Pancreas (tissue), 10 donors: ENCODE data around the gene PACS1. TPM values are rescaled to one million over a fixed set of nuclear protein-coding genes. Genes with fewer than 3 reads are reported as not detected.

Experiments used
- ATAC-seq, 4 donors: fragments of 200-7000 bp; cut with Tn5 transposase; one replicate each; pipeline versions ENCODE4 v1.8.0 to v1.9.1; 2020; ENCODE audit warnings: mild to moderate bottlenecking in 4 of 4, moderate library complexity in 4 of 4
- DNase-seq, 6 donors: peaks; one replicate each; pipeline ENCODE4 v3.0.0-alpha.2; 2020
- FAIRE-seq: peaks from 2 replicates; lab custom pipeline; 2012; peaks lifted over from hg19 to GRCh38; lab: Jason Lieb, UNC
- H3K27ac ChIP-seq, 4 donors: fragments of 200-600 bp; sonication (generic); 1 replicate in 3 of 4; 2 replicates in 1 of 4; pipeline versions ENCODE4 v1.5.0 to v1.8.0; 2020
- H3K27me3 ChIP-seq, 4 donors: fragments of 200-600 bp; one replicate each; pipeline ENCODE4 v1.8.0; 2021
- H3K36me3 ChIP-seq, 3 donors: fragments of 200-600 bp; sonication (generic) in 1 of 3; one replicate each; pipeline versions ENCODE4 v1.5.0 to v1.8.0; 2020 to 2021
- H3K4me1 ChIP-seq, 3 donors: fragments of 200-600 bp; one replicate each; pipeline ENCODE4 v1.8.0; 2021
- H3K4me3 ChIP-seq, 4 donors: fragments of 200-600 bp; sonication (generic) in 2 of 4; one replicate each; pipeline versions ENCODE4 v1.5.0 to v1.8.0; 2020 to 2021
- H3K9me3 ChIP-seq, 4 donors: fragments of 200-600 bp; one replicate each; pipeline ENCODE4 v1.8.0; 2021
- WGBS, 2 donors: extraction: QIAGEN DNeasy Blood & Tissue Kit; methylation state at CpG; one replicate each; pipeline ENCODE4 v1.1.7; 2013; 5-methylcytosine and 5-hydroxymethylcytosine counted together
- intact Hi-C, 3 donors: fragments of 100-400 bp; cut with DNase I; formaldehyde crosslinking; loops; one replicate each; pipeline versions ENCODE4 v1.11.1 to v1.14.2; 2022
- polyA plus RNA-seq, 2 donors: library from polyadenylated mRNA; stranded (reverse); fragments of 200-250 nt; gene quantifications; one replicate each; pipeline ENCODE4 v1.2.3, GENCODE V29; 2013
- total RNA-seq, 6 donors: library from RNA; stranded (reverse); fragmentation: NEBNext Ultra II Directional in 4 of 6; extraction: Animal tissue kit (Norgen Biotek cat#: 25700) in 4 of 6; gene quantifications; one replicate each; pipeline versions ENCODE4 v1.2.1 to v1.2.4, GENCODE V29; 2021 to 2023
- TF ChIP-seq, protein P1 (sequence below), 4 donors: fragments of 200-600 bp; sonication (generic) in 3 of 4; IDR thresholded peaks; one replicate each; pipeline versions ENCODE4 v1.5.0 to v1.8.0; 2021; ENCODE audit warnings: antibody characterized with exemption in 4 of 4
- donor health status: healthy with polysubstance abuse.
- donor health status: DM: no; HTN: no; CAD: no; lungs with moderate emphysema.
- donor health status: DM: no; HTN: no; CAD: no.
- donor health status: control.
- donor health status: control.
- donor health status: Bipolar disorder and iron deficiency.
- donor health status: DM: yes; HTN: yes; CAD: no.
- donor health status: DM: no; HTN: no; CAD: no.
- donor health status: DM: no; HTN: no; CAD: no.
- donor health status: DM: yes; HTN: yes; CAD: no.

PACS1 gene
- total and polyA plus RNA-seq, 8 donors: 16.9 to 61.0 (median 27.3) TPM

GRCh38 chr11:66293352-66293751, 223.3 kb downstream of the PACS1 start:
- intact Hi-C loops: no loop called here
- Histone ChIP-seq H3K4me3 (no peak overlapping the region), H3K9me3 (no peaks in the 10 kb centered on the region), H3K4me1 (peaks cover 0 to 9% (median 9%) of the 10 kb centered on the region in 3 donors), H3K36me3 (no peaks in the 10 kb centered on the region), H3K27ac (no peak overlapping the region), H3K27me3 (no peaks in the 10 kb centered on the region)
- TF ChIP-seq, protein P1, sequence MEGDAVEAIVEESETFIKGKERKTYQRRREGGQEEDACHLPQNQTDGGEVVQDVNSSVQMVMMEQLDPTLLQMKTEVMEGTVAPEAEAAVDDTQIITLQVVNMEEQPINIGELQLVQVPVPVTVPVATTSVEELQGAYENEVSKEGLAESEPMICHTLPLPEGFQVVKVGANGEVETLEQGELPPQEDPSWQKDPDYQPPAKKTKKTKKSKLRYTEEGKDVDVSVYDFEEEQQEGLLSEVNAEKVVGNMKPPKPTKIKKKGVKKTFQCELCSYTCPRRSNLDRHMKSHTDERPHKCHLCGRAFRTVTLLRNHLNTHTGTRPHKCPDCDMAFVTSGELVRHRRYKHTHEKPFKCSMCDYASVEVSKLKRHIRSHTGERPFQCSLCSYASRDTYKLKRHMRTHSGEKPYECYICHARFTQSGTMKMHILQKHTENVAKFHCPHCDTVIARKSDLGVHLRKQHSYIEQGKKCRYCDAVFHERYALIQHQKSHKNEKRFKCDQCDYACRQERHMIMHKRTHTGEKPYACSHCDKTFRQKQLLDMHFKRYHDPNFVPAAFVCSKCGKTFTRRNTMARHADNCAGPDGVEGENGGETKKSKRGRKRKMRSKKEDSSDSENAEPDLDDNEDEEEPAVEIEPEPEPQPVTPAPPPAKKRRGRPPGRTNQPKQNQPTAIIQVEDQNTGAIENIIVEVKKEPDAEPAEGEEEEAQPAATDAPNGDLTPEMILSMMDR (IDR thresholded peaks at IDR 0.05): no peak
- DNase-seq (peak in 1 of 6 donors; percentile 2), FAIRE-seq (no peak), ATAC-seq (no peak)
- 80 to 96% methylated on average over 4 of the region's 4 CpGs for WGBS, 2 donors

DNA sequence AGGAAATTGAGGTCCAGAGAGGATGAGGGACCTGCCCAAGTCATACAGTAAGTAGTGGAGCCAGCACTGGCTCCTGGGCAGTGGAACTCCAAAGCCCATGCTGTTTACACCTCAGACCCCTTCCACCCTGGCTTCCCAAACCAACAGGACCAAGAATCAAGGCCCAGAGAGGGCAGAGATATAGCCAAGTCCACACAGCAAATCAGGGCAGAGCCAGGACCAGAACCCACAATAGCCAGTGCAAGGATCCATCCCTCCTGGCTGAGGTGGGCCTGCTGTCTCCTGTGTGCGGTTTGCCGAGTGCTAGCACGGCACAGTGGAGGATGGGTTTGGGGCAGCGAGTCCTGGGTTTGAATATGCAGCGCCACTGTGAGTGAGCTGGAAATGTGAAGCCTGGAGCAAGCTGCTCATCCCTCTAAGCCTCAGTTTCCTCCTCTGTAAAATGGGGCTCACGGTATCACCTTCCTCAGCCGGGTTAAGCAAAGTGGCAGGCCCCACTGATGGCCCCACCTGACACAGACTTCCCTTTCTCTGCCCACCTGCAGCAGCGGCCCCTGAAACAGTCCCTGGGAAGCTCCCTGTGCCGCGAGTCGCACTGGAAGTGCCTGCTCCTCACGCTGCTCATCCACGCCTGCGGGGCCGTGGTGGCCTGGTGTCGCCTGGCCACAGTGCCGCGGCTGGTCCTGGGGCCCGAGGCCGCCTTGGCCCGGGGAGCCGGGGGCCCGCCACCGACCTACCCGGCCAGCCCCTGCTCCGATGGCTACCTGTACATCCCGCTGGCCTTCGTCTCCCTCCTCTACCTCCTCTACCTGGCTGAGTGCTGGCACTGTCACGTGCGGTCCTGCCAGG, 223.9 kb downstream of the PACS1 start:
- no peak overlapping the region for H3K4me3 ChIP-seq
- 83 to 88% methylated on average over 28 to 30 of the region's 30 CpGs for whole genome bisulfite sequencing, 2 donors
- no peaks in the 10 kb centered on the region for H3K9me3 ChIP-seq
- H3K36me3 ChIP-seq: no peaks in the 10 kb centered on the region
- H3K27me3 ChIP-seq: no peaks in the 10 kb centered on the region
- FAIRE-seq (no peak), ATAC-seq (no peak), DNase-seq (peak in 2 of 6 donors; percentile 1 to 58)
- peaks cover 0 to 9% (median 9%) of the 10 kb centered on the region in 3 donors for H3K4me1 ChIP-seq
- H3K27ac ChIP-seq: no peak overlapping the region
- TF ChIP-seq, protein P1 (IDR thresholded peaks at IDR 0.05): no peak
- intact Hi-C loops: no loop called here

Other genes with a start within 250 kb of the PACS1 start
- under 1 TPM in 4 of 6 donors, not detected in 2; 0.12 to 0.75 (median 0.43) TPM for gene SNX32, start 236.3 kb upstream of the PACS1 start, total RNA-seq
- gene SNX32, start 236.3 kb upstream of the PACS1 start, polyA plus RNA-seq: under 1 TPM; 0.23 to 0.30 TPM
- gene CFL1, start 212.1 kb upstream of the PACS1 start, total RNA-seq: 100 to 1,000 TPM in 4 of 6 donors, 10 to 100 TPM in 2; 87.8 to 311 (median 148) TPM
- 100 to 1,000 TPM; 164 to 231 TPM for gene CFL1, start 212.1 kb upstream of the PACS1 start, polyA plus RNA-seq
- gene MUS81, start 209.8 kb upstream of the PACS1 start, total RNA-seq: 10 to 100 TPM; 12.7 to 29.5 (median 18.0) TPM
- gene MUS81, start 209.8 kb upstream of the PACS1 start, polyA plus RNA-seq: 10 to 100 TPM; 60.7 to 62.6 TPM
- gene EFEMP2, start 197.5 kb upstream of the PACS1 start, total RNA-seq: 10 to 100 TPM; 11.3 to 40.6 (median 14.9) TPM
- 10 to 100 TPM; 38.3 to 51.0 TPM for gene EFEMP2, start 197.5 kb upstream of the PACS1 start, polyA plus RNA-seq
- gene CTSW, start 190.4 kb upstream of the PACS1 start, total RNA-seq: under 1 TPM in 5 of 6 donors, not detected in 1; 0.14 to 0.72 (median 0.46) TPM
- under 1 TPM; 0.31 to 0.65 TPM for gene CTSW, start 190.4 kb upstream of the PACS1 start, polyA plus RNA-seq
- 10 to 100 TPM; 18.0 to 28.5 (median 22.7) TPM for gene FIBP, start 181.8 kb upstream of the PACS1 start, total RNA-seq
- gene FIBP, start 181.8 kb upstream of the PACS1 start, polyA plus RNA-seq: 10 to 100 TPM; 35.0 to 56.2 TPM
- gene CCDC85B, start 179.6 kb upstream of the PACS1 start, total RNA-seq: 10 to 100 TPM in 3 of 6 donors, 1 to 10 TPM in 3; 7.7 to 18.9 (median 10.1) TPM
- gene CCDC85B, start 179.6 kb upstream of the PACS1 start, polyA plus RNA-seq: 10 to 100 TPM; 13.8 to 22.4 TPM
- gene FOSL1, start 169.9 kb upstream of the PACS1 start, total RNA-seq: 1 to 10 TPM in 1 of 6 donors, under 1 TPM in 5; 0.19 to 1.2 (median 0.45) TPM
- gene FOSL1, start 169.9 kb upstream of the PACS1 start, polyA plus RNA-seq: 1 to 10 TPM; 2.2 to 4.3 TPM
- 10 to 100 TPM; 10.2 to 19.4 (median 13.4) TPM for gene C11orf68, start 151.2 kb upstream of the PACS1 start, total RNA-seq
- 10 to 100 TPM; 14.3 to 20.8 TPM for gene C11orf68, start 151.2 kb upstream of the PACS1 start, polyA plus RNA-seq
- gene DRAP1, start 150.8 kb upstream of the PACS1 start, total RNA-seq: 10 to 100 TPM; 20.4 to 31.7 (median 25.1) TPM
- gene DRAP1, start 150.8 kb upstream of the PACS1 start, polyA plus RNA-seq: 10 to 100 TPM; 58.5 to 58.8 TPM
- gene TSGA10IP, start 124.8 kb upstream of the PACS1 start, total RNA-seq: under 1 TPM in 1 of 6 donors, not detected in 5; 0.19 TPM
- not detected for gene TSGA10IP, start 124.8 kb upstream of the PACS1 start, polyA plus RNA-seq
- 10 to 100 TPM; 19.2 to 28.2 (median 22.0) TPM for gene SART1, start 108.5 kb upstream of the PACS1 start, total RNA-seq
- gene SART1, start 108.5 kb upstream of the PACS1 start, polyA plus RNA-seq: 10 to 100 TPM; 73.9 to 98.5 TPM
- gene EIF1AD, start 68.1 kb upstream of the PACS1 start, total RNA-seq: 10 to 100 TPM in 5 of 6 donors, 1 to 10 TPM in 1; 9.5 to 16.0 (median 12.2) TPM
- 10 to 100 TPM; 11.6 to 14.0 TPM for gene EIF1AD, start 68.1 kb upstream of the PACS1 start, polyA plus RNA-seq
- gene BANF1, start 67.8 kb upstream of the PACS1 start, total RNA-seq: 10 to 100 TPM; 47.5 to 99.0 (median 77.4) TPM
- 100 to 1,000 TPM; 107 to 146 TPM for gene BANF1, start 67.8 kb upstream of the PACS1 start, polyA plus RNA-seq
- under 1 TPM in 3 of 6 donors, not detected in 3; 0.22 to 0.94 (median 0.64) TPM for gene CST6, start 58.3 kb upstream of the PACS1 start, total RNA-seq
- under 1 TPM in 1 of 2 donors, not detected in 1; 0.80 TPM for gene CST6, start 58.3 kb upstream of the PACS1 start, polyA plus RNA-seq
- under 1 TPM in 2 of 6 donors, not detected in 4; 0.06 to 0.41 TPM for gene CATSPER1, start 43.8 kb upstream of the PACS1 start, total RNA-seq
- gene CATSPER1, start 43.8 kb upstream of the PACS1 start, polyA plus RNA-seq: under 1 TPM; 0.27 to 0.38 TPM
- under 1 TPM in 5 of 6 donors, not detected in 1; 0.20 to 0.83 (median 0.43) TPM for gene GAL3ST3, start 21.1 kb upstream of the PACS1 start, total RNA-seq
- 1 to 10 TPM in 1 of 2 donors, under 1 TPM in 1; 0.27 to 1.8 TPM for gene GAL3ST3, start 21.1 kb upstream of the PACS1 start, polyA plus RNA-seq
- 100 to 1,000 TPM in 1 of 6 donors, 10 to 100 TPM in 5; 64.4 to 118 (median 83.3) TPM for gene SF3B2, start 17.9 kb upstream of the PACS1 start, total RNA-seq
- gene SF3B2, start 17.9 kb upstream of the PACS1 start, polyA plus RNA-seq: 10 to 100 TPM; 75.8 to 99.0 TPM
- gene KLC2, start 187.4 kb downstream of the PACS1 start, total RNA-seq: 10 to 100 TPM in 2 of 6 donors, 1 to 10 TPM in 4; 7.7 to 15.8 (median 9.4) TPM
- 10 to 100 TPM; 23.3 to 35.4 TPM for gene KLC2, start 187.4 kb downstream of the PACS1 start, polyA plus RNA-seq
- 10 to 100 TPM; 36.8 to 61.9 (median 49.7) TPM for gene RAB1B, start 198.4 kb downstream of the PACS1 start, total RNA-seq
- 10 to 100 TPM; 92.0 to 96.2 TPM for gene RAB1B, start 198.4 kb downstream of the PACS1 start, polyA plus RNA-seq
- 1 to 10 TPM in 5 of 6 donors, under 1 TPM in 1; 0.83 to 6.8 (median 1.9) TPM for gene CNIH2, start 207.9 kb downstream of the PACS1 start, total RNA-seq
- 10 to 100 TPM in 1 of 2 donors, 1 to 10 TPM in 1; 8.0 to 34.3 TPM for gene CNIH2, start 207.9 kb downstream of the PACS1 start, polyA plus RNA-seq
- gene YIF1A, start 218.9 kb downstream of the PACS1 start, total RNA-seq: 10 to 100 TPM; 39.7 to 64.9 (median 49.1) TPM
- 100 to 1,000 TPM in 1 of 2 donors, 10 to 100 TPM in 1; 82.7 to 112 TPM for gene YIF1A, start 218.9 kb downstream of the PACS1 start, polyA plus RNA-seq
- under 1 TPM; 0.49 to 0.79 (median 0.72) TPM for gene TMEM151A, start 221.6 kb downstream of the PACS1 start, total RNA-seq
- gene TMEM151A, start 221.6 kb downstream of the PACS1 start, polyA plus RNA-seq: 1 to 10 TPM; 1.6 to 4.4 TPM
- 10 to 100 TPM in 3 of 6 donors, 1 to 10 TPM in 3; 1.2 to 17.7 (median 7.5) TPM for gene CD248, start 246.8 kb downstream of the PACS1 start, total RNA-seq
- 1 to 10 TPM; 2.5 to 4.0 TPM for gene CD248, start 246.8 kb downstream of the PACS1 start, polyA plus RNA-seq